HuH-7.5 (cell line): ENCODE data around the gene SHISAL2A.

Source experiments
- DNase-seq: peaks from one replicate; pipeline ENCODE4 v3.0.0; 2011; ENCODE audit warnings: low spot score

SHISAL2A gene

DNA sequence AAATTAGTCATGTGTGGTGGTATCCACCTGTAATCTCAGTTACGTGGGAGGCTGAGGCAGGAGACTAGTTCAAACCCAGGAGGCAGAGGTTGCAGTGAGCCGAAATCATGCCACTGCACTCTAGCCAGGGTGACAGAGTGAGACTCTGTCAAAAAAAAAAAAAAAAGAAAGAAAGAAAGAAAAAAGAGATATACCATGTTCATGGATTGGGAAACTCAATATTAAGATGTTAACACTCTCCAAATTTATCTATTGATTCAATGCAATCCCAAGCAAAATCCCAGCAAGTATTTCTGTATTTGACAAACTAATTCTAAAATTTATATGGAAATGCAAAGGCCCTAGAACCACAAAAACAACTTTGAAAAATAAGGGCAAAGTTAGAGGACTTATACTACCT, 11.0 kb upstream of the SHISAL2A start:
- DNase-seq, result no peak

DNA sequence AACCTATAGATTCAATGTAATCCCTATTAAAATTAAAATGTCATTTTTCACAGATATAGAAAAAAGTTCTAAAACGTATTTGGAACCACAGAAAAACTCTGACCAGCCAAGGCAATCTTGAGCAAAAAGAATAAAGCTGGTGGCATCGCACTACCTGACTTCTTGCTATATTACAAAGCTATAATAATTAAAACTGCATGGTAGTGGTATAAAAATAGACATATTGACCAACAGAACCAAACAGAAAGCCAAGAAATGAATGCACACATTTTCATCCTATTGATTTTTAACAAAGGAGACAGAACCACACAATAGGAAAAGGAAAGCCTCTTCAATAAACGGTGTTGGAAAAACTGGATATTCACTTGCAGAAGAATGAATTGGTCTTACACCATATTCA, 9.2 kb upstream of the SHISAL2A start:
- DNase-seq, result no peak

DNA sequence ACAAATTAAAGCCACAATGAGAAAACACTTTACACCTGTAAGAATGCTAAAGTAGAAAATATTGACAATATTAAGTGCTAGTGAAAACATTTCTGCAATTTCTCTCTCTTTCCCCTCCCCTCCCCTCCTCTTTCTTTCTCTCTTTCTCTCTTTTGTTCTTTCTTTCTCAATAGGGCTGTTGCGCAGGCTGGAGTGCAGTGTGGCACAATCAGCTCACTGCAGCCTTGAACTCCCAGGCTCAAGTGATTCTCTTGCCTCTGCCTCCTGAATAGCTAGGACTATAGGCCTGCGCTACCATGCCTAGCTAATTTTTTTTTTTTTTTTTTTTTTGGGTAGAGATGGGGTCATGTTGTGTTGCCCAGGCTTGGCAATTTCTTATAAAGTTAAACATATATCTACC, 5.9 kb upstream of the SHISAL2A start:
- no peak for DNase-seq

DNA sequence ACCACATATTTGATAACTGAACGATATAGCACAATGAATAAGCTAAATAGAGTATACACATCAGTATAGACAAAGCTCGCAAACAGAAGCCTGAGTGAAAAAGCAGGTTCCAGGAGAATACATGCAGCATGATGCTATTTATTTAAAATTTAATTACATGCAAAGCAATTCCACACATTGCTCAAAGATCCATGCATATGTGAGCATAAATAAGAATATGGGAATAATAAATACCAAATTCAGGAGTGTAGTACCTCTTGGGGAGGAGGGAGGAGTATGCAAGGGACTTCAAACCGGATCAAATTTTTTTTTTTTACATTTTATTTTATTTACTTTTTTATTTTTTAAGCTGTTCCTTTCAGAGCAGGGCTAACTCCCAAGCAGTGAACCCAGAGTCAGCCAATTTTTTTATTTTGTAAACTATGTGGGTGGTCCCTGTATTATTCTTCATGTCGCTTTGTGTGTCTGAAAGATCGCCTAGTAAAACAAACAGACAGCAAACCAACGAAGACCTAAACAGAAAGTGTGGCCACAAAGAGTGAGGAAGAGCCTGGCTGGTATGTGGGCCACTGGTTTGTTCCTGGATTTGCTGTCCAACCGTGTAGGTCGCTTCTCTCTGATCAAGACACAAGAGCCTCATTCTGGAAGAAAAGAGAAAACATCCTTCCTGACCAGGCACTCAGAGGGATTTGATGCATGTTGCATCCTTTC, 4.2 kb upstream of the SHISAL2A start:
- DNase-seq, result no peak

DNA sequence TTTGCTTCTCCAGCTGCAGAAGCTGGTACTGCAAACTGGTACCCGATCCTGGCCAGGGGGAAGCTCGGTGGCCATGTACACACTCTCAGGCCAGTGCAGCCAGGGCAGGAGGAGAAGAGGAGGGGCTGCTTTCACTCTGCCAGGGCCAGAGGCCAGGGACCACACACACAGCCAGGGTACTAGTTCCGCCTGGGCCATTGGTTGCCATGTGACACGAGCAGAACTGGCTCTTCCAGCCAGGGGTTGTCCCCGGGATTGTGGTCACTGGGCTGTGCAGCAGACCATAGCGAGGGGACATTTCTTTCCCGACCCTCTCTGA, 3.7 kb upstream of the SHISAL2A start:
- DNase-seq, result no peak

DNA sequence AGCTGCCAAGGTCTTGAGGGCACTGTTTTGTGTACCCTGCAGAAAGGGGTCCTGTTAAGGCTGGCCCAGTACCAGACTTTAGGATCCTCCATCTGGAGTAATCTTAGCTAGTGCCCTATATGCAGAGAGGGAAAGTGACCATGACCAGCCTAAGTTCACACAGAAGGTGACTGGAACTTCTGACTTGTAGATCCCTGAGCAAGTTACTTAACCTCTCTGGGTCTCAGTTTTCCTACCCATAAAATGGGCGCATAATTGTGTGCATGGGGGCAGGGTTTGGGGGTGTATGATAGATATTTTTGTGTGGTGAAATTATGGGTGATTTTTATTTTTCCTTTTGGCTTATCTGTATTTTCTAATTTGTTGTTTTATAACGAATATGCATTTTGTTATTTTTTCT, 3.3 kb upstream of the SHISAL2A start:
- DNase-seq, result no peak

DNA sequence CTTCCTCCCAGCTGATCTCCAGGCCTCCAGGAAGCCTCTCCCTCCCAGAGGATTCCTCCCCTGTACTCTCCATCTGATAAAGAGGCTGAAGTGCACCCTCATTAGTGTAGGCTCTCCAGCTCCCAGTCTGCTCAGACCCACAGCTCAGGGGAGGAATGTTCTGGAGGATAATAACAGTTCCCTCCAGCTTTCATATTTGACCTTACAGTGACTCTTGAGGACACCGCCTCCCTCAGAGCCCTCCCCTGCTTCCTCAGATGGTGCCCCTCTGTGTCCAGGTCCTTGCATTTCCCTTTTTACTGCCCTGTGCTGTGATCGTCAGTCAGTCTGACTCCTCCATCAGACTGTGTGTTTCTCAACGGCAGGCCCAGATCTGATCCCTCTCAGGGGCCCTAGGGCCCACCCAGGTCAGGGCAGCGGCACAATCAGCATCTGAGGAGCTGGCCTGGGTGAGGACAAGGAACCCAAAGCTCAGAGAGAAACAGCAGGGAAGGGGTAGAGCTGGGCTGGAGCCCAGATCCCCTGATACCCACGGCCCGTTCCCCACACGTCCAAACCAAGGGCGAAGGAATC, 1.1 kb upstream of the SHISAL2A start:
- no peak for DNase-seq

DNA sequence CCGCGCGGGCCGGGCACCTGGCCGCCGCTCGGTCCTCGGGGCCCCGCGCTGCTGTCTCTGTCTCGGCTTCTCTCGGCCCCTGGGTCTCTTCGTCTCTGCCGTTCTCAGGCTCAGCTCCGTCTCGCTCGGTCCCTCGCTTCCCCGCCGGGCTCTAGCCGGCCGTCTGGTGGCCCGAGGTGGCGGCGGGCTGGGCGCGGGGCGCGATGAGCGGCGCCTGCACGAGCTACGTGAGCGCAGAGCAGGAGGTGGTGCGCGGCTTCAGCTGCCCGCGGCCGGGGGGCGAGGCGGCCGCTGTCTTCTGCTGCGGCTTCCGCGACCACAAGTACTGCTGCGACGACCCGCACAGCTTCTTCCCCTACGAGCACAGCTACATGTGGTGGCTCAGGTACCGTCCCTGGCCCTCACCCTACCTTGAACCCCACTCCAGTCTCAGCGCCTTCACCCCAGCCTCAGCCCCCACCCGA, 355 bp downstream of the SHISAL2A start:
- peak; percentile 29 for DNase-seq

DNA sequence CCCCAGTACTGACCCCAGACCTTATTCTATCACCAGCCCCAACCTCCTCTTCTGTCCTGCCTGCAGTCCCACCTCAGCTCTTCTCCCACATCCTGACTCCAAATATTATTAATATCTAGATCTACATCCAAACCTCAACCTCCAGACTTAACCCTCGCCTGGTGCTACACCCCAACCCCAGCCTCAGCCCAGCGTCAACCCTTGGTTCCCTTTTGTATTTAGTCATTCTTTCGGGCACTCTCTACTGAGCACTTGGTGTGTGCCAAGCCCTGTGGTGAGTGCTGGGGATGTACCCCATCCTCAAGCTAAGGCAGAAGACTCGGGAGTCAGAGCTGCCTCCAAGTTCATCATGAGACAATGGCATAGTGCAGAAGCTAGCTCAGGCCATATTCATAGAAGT, 1.1 kb downstream of the SHISAL2A start:
- DNase-seq, result no peak

DNA sequence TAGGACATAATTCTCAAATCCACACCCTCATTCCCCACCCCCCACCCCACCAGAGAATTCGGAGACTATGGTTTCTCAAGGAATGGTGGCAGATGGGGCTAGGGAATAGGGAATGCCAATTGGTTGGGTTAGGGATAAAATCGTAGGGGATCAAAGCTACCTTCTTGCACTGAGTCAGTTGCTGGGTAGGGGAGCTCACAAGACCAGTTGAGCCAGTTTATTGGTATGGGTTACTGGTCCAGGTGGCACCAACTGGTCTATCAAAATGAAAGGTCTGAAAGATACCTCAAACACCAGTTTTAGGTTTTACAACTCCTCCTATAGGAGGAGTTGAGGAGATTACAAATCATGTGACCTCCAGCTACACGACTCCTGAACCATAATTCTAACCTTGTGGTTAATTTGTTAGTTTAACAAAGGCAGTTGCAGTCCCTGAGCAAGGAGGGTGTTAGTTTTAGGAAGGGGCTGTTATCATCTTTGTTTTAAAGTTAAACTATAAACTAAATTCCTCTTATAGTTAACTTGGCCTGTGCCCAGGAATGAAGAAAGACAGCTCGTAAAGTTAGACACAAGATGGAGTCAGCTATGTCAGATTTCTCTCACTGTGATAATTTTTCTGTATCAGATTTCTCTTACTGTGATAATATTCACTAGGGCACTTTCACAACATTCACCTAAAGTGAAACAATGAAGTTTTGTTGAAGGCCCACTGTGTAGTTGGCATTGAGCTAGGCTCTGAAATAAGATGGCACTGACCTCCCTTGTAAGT, 2.5 kb downstream of the SHISAL2A start:
- no peak for DNase-seq

DNA sequence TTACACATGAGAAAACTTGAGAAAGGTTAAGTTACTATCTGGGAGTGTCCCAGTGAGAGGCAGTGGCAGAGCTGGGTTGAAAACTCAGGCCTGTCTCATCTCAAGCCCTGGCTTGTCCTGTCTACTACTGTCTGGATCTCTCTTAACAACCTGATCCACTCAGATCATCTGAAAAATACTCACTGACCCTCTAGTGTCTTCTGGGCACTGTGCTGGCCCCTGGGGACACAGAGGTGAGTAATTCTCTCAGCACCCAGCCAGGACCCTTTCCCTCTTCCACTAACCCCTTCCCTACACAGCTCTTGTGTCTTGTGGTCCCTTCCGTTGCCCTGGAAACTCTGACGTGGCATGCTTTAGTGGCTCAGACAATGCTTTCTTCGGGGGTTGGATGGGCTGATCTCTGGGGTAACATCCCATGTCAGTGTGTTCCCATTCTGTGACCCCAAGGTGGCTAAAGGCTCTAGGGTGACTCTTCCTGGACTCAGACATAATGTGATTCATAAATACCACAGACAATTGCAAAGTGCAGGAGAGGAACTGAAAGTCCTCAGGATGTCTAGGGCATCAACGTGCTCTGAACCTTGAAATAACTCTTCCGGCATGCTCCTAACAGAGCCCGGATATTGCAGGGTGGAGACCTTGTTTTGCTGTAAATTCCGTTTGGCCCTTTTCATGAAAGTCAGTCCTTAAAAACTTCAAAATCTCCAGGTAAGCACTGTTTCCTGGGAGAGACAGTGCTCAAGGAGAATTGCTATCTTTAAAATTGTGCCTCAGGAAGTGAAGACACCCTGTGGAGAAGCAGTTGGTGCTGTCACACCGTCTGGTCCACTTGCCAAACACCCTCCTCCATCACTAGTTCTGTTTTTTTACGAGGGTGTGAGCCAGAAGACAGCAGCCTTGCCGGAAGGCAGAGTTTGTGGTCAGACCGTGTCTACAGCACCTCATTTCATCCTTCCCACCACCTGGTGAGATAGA, 4.0 kb downstream of the SHISAL2A start:
- no peak for DNase-seq

DNA sequence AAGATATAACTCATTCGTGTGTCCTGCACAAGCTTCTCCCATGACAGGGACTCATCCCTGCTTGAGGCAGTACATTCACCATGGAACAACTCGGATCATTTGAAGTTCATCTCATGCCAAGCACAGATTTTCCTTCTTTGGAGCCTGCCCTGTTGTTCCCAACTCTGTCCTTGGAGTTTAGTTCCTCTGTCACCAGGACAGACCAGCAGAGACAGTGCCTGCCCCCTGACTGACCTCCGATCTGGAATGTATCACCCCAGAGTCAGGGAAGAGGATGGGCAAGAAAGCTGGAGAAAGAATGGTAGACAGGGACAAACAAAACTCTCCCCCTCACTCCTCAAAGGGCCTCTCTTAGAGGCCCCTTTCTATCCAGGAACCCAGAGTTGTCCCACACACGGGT, 5.0 kb downstream of the SHISAL2A start:
- DNase-seq, result no peak

DNA sequence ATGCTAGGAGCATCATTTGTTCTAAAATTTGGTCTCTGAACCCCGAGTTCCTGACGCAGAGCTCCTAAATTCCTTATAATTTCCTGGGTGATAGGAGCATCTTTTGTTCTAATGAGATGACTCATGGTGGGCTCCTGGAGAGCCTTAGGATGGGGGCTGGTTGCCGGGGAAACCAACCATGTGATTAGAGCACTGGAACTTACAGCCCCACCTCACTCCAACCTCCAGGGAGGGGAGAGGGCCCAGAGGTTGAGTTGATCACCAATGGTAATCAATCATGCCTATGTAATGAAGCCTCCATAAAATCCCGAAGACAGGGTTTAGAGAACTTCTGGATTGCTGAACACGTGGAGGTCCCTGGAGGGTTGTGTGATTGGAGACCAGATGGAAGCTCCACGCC, 7.7 kb downstream of the SHISAL2A start:
- no peak for DNase-seq

DNA sequence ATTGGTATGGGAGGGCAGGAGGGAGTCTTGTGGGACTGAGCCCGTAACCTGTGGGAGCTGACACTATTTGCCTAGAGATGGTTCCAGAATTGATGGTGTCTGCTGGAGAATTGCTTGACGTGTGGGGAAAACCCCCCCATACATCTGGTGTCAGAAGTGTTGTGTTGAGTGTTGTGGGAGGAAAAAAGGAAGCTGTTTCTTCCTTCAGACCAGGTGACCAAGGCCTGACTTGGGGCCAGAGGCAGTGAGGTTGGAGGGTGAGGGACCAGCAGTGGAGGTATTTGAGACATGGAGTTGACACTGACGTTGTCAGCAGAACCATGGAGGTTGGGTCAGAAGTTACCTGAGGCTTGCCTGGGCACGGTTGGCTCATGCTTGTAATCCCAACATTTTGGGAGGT, 8.3 kb downstream of the SHISAL2A start:
- no peak for DNase-seq

DNA sequence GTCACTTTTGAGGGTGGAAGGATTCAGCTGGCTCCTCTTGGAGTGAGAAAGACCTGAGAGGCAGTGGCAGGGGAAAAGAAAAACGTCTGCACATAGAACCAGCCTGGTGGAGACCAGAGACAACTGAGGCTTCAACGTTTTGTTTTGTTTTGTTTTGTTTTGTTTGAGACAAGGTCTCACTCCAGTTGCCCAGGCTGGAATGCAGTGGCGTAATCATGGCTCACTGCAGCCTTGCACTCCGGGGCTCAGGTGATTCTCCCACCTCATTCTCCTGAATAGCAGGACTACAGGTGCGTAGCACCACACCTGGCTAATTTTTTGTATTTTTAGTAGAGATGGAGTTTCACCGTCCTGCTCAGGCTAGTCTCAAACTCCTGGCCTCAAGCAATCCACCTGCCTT, 12.3 kb downstream of the SHISAL2A start:
- no peak for DNase-seq

DNA sequence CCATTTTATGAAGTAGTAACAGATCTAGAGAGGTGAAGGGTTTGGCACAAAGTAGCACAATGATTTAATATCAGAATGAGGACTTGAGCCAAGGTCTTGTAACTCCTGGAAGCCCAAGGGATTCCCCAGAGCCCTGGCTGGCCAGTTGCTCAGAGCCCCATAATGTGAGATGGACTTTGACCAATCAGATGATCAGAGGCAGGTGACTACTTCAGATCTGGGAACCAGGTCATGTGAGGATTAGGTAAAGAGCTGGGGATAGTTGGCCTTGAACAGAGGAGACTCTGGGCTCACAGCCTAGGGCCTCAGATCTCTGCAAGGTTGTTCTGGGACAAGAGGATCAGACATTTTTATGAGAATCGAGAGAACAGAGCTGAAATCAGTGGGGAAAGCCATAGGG, 18.9 kb downstream of the SHISAL2A start:
- DNase-seq, result peak; percentile 39

DNA sequence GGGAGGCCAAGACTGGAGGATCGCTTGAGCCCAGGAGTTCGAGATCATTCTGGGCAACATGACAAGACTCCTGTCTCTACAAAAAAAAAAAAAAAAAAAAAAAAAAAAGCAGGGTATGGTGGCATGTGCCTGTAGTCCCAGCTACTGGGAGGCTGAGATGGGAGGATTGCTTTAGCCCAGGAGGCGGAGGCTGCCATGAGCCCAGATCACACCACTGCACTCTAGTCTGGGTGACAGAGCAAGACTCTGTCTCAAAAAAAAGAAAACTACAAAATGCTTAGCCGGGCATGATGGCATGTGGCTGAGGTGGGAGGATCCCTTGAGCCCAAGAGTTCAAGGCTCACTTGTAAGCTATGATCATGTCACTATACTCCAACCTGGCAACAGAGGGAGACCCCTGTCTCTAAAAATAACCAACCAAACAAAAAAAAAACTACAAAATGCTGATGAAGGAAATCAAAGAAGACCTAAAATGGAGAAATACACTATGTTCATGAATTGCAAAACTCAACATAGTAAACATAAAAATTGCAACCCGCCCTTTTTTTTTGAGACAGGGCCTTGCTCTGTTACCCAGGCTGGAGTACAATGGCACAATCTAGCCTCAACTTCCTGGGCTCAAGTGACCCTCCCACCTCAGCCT, 20.4 kb downstream of the SHISAL2A start:
- no peak for DNase-seq

DNA sequence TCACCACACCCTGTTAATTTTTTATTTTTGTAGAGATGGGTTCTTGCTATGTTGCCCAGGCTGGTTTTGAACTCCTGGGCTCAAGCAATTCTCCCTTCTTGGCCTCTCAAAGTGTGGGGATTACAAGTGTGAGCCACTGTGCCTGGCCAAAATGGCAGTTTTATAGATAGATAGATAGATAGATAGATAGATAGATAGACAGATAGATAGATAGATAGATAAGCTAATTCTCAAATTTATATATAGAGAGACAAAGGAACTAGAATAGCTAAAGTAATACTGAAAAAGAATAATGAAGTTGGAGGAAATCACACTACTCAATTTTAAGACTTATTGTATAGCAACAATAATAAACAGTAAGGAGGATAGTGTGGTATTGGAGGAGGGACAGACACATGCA, 21.1 kb downstream of the SHISAL2A start:
- no peak for DNase-seq

DNA sequence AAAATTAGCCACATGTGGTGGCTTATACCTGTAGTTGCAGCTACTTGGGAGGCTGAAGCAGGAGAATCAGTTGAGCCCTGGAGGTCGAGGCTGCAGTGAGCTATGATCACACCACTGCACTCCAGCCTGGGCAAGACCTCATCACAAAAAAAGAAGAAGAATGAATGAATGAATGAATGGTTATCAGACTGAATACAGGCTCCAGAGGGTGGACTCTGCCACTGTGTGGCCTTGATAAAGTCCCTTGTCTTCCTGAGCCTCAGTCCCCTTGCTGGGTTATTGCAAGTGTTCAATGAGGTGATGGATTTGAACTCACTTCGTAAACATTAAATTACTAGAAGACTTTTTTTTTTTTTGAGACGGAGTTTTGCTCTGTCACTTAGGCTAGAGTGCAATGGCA, 24.7 kb downstream of the SHISAL2A start:
- DNase-seq, result no peak

DNA sequence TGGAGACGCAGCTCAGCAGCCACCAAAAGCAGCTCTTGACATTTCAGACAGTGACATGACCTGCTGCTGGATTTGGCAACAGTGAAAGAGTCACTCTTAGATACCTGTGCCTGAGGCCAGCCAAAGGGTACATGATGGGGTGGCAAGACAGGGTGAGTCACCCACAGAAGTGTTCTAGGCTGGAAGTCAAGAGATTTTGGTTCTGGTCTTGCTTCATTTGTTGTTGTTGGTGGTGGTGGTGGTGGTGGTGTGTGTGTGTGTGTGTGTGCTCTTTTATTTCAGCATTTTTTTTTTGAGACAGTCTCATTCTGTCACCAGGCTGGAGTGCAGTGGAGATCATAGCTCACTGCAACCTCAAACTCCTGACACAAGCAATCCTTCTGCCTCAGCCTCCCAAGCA, 25.8 kb downstream of the SHISAL2A start:
- no peak for DNase-seq

DNA sequence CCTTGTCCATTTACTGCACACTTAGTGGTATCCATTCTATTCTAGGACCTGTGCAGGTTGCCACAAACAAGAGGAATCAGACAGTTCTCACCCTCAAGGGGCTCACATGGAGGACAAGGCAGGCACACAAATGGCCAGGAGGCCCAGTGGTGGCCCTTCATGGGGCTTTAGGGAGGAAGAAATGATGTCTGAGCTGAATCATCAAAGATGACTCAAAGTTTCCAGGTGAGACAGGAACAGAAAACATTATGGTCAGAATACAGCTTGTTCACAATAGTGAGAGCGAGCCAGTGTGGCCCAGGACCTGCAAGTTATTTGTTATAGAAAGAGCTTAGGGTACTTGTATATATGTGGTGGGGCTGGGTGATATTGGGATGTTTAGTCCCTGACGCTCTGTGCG, 26.4 kb downstream of the SHISAL2A start:
- no peak for DNase-seq
